HEK293T (cell line): ENCODE measurements around the gene CAMK1D.
"Not testable (repeated sequence)": the region's sequence is repeated elsewhere in the genome, so short reads cannot be mapped to it uniquely, and the experiment has no call there.

Source experiments
- CTCF ChIA-PET: fragments of 350-600 bp; formaldehyde crosslinking; extraction: SDS; loops from one replicate; lab custom pipeline; 2021; ENCODE audit warnings: antibody characterized with exemption, inconsistent platforms; lab: Yijun Ruan, JAX
- POLR2A ChIA-PET: fragments of 350-600 bp; formaldehyde crosslinking; extraction: SDS; loops from one replicate; lab custom pipeline; 2020; ENCODE audit warnings: antibody characterized with exemption, inconsistent platforms; lab: Yijun Ruan, JAX
- DNase-seq: peaks from one replicate; pipeline ENCODE4 v3.0.0; 2012; ENCODE audit warnings: mixed read lengths; ENCODE audit errors: extremely low spot score
- ARNT ChIP-seq: fragments of 450-650 bp; IDR thresholded peaks from 2 replicates; pipeline ENCODE4 v1.6.1; 2017; ENCODE audit warnings: mild to moderate bottlenecking
- BHLHE40 ChIP-seq: fragments of 450-650 bp; IDR thresholded peaks from 2 replicates; pipeline ENCODE4 v1.6.1; 2016; ENCODE audit warnings: mild to moderate bottlenecking, moderate library complexity, borderline replicate concordance
- CTBP1 ChIP-seq: fragments of 450-650 bp; IDR thresholded peaks from 2 replicates; pipeline ENCODE4 v1.6.1; 2016; ENCODE audit warnings: borderline replicate concordance
- ELF4 ChIP-seq: fragments of 450-650 bp; IDR thresholded peaks from 2 replicates; pipeline ENCODE4 v1.6.1; 2017; ENCODE audit warnings: antibody characterized with exemption
- FOXA1 ChIP-seq: fragments of 450-650 bp; IDR thresholded peaks from 2 replicates; pipeline ENCODE4 v1.6.1; 2016; ENCODE audit warnings: mild to moderate bottlenecking
- FOXK2 ChIP-seq: fragments of 450-650 bp; IDR thresholded peaks from 2 replicates; pipeline ENCODE4 v1.6.1; 2016; ENCODE audit warnings: mild to moderate bottlenecking
- FOXM1 ChIP-seq: fragments of 450-650 bp; IDR thresholded peaks from 2 replicates; pipeline ENCODE4 v1.6.1; 2017; ENCODE audit warnings: mild to moderate bottlenecking, borderline replicate concordance
- HDGF ChIP-seq: fragments of 450-650 bp; IDR thresholded peaks from 2 replicates; pipeline ENCODE4 v1.6.1; 2017; ENCODE audit warnings: antibody characterized with exemption, borderline replicate concordance
- L3MBTL2 ChIP-seq: fragments of 450-650 bp; conservative IDR thresholded peaks from 2 replicates; pipeline ENCODE4 v1.6.1; 2016; ENCODE audit warnings: mild to moderate bottlenecking
- LEF1 ChIP-seq: fragments of 450-650 bp; IDR thresholded peaks from 2 replicates; pipeline ENCODE4 v1.6.1; 2017; ENCODE audit warnings: mild to moderate bottlenecking, borderline replicate concordance
- NFRKB ChIP-seq: fragments of 450-650 bp; IDR thresholded peaks from 2 replicates; pipeline ENCODE4 v1.6.1; 2016; ENCODE audit warnings: mild to moderate bottlenecking, moderate library complexity
- PKNOX1 ChIP-seq: fragments of 450-650 bp; IDR thresholded peaks from 2 replicates; pipeline ENCODE4 v1.6.1; 2016
- SP1 ChIP-seq: fragments of 450-650 bp; IDR thresholded peaks from 2 replicates; pipeline ENCODE4 v1.6.1; 2017
- SUZ12 ChIP-seq: fragments of 450-650 bp; IDR thresholded peaks from 2 replicates; pipeline ENCODE4 v1.6.1; 2016; ENCODE audit warnings: mild to moderate bottlenecking
- TARDBP ChIP-seq: fragments of 450-650 bp; IDR thresholded peaks from 2 replicates; pipeline ENCODE4 v1.6.1; 2016
- ZNF384 ChIP-seq: fragments of 450-650 bp; IDR thresholded peaks from 2 replicates; pipeline ENCODE4 v1.6.1; 2016

Gene CAMK1D

DNA sequence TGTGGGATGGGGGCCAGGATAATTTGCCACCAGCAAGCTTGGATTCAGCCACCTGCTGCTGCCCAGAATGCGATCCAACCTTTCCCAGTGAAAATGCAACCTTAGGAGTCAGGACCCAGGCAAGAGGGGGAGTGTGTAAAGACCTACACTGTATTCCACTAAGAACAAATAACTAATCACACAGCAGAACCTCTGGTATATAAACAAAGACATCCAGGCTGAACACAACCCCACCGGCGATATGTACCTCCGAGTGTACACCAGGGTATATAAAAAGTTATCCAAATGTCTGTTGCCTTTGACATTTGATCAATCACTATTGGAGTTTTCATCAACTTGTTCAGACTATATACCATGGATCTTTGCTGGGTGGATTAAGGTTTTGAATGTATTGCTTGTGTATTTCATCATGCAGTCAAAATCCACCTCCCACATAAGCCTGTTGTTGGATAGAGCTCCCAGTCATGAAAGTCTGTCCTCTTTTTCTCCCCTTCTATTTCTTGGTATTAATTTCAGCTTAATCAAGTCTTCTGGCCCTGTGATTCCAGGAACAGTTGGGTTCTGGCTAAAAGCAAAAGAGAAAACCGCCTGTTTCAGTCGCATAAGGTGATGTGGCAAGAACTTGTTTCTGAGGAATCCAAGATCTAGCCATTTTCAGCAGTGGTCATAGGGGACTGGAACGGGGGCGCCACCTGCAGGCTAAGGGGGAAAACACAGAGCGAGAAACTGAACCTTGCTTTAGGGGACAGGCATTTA, 361.4 kb downstream of the CAMK1D start:
- DNase-seq = peak; percentile 73
- POLR2A ChIA-PET = no interaction called here
- CTCF ChIA-PET = interaction anchor here (0.6 to 2.7 kb wide), 13 partner anchors 9 to 498 kb away, joined by 3 to 11 read pairs (median 4); partner anchors contain the start of genes CAMK1D and OPTN
- TF ChIP-seq HDGF = no peak
- no peak for TF ChIP-seq FOXK2
- no peak for TF ChIP-seq FOXA1
- TF ChIP-seq CTBP1 = no peak
- TF ChIP-seq L3MBTL2 = no peak
- TF ChIP-seq ARNT = no peak
- TF ChIP-seq ELF4 = no peak
- no peak for TF ChIP-seq SP1
- TF ChIP-seq SUZ12 = no peak
- no peak for TF ChIP-seq ZNF384
- TF ChIP-seq FOXM1 = no peak
- no peak for TF ChIP-seq LEF1
- no peak for TF ChIP-seq BHLHE40
- no peak for TF ChIP-seq PKNOX1
- no peak for TF ChIP-seq NFRKB
- no peak for TF ChIP-seq TARDBP

GRCh38 chr10:12711350-12711708, 362.0 kb downstream of the CAMK1D start:
- TF ChIP-seq CTBP1 (no peak), NFRKB (no peak), SUZ12 (no peak), L3MBTL2 (no peak), HDGF (no peak), TARDBP (no peak), LEF1 (no peak), ZNF384 (no peak), BHLHE40 (no peak), ARNT (no peak), FOXM1 (no peak), ELF4 (no peak), SP1 (no peak), FOXK2 (no peak), PKNOX1 (no peak), FOXA1 (no peak)
- ChIA-PET POLR2A (interaction anchor here (1.0 kb wide), 1 partner anchor 447 kb away, joined by 3 read pairs; no protein-coding TSS in a partner anchor), CTCF (interaction anchor here (0.7 to 2.7 kb wide), 8 partner anchors 9 to 499 kb away, joined by 3 to 11 read pairs (median 4); no protein-coding TSS in a partner anchor)
- no peak for DNase-seq

- CTCF ChIA-PET = interaction anchor here (0.6 to 1.8 kb wide), 3 partner anchors 36 to 226 kb away, joined by 3 to 4 read pairs (median 4); no protein-coding TSS in a partner anchor
- DNase-seq = no peak
- POLR2A ChIA-PET = interaction anchor here (1.0 kb wide), 1 partner anchor 448 kb away, joined by 3 read pairs; no protein-coding TSS in a partner anchor
- TF ChIP-seq ZNF384 = no peak
Measured at GRCh38 chr10:12712293-12712983, 363.1 kb downstream of the CAMK1D start.

DNA sequence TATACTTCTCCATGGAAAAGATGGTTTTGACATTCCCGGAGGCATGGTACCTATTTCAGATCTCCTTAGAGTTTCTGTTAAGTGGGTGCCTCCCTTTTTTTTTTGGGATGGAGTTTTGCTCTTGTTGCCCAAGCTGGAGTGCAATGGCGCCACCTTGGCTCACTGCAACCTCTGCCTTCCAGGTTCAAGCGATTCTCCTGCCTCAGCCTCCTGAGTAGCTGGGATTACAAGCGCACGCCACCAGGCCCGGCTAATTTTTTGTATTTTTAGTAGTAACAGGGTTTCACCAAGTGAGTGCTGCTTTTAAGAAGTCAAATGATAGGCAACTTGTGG, 363.6 kb downstream of the CAMK1D start:
- POLR2A ChIA-PET = not testable (repeated sequence)
- CTCF ChIA-PET = interaction anchor here (0.6 to 1.8 kb wide), 3 partner anchors 35 to 226 kb away, joined by 3 to 4 read pairs (median 4); no protein-coding TSS in a partner anchor

GRCh38 chr10:12716042-12716441, 366.7 kb downstream of the CAMK1D start:
- TF ChIP-seq BHLHE40 (no peak), LEF1 (no peak), FOXM1 (no peak), ELF4 (no peak), NFRKB (no peak), SP1 (no peak), FOXK2 (no peak), CTBP1 (no peak), ARNT (no peak), TARDBP (no peak), SUZ12 (no peak), HDGF (no peak), FOXA1 (no peak), ZNF384 (no peak)
- ChIA-PET CTCF (no interaction called here), POLR2A (no interaction called here)
- DNase-seq = no peak

More for the DNA sequence above, 363.6 kb downstream of the CAMK1D start:
- DNase-seq = not testable (repeated sequence)

GRCh38 chr10:12717981-12718707, 368.8 kb downstream of the CAMK1D start:
- no peak for DNase-seq
- POLR2A ChIA-PET = no interaction called here
- CTCF ChIA-PET = interaction anchor here (0.7 to 1.1 kb wide), 2 partner anchors 184 to 347 kb away, joined by 3 read pairs; no protein-coding TSS in a partner anchor
- TF ChIP-seq FOXK2 = no peak
